Gastroesophageal sphincter (tissue), 4 donors: ENCODE results near the gene LGALS4. TPM values are rescaled to one million over a fixed set of nuclear protein-coding genes. Genes with fewer than 3 reads are reported as not detected.
A peak's percentile ranks its signal among the peaks of the same experiment; 100 is the strongest.
"Not testable (repeated sequence)": the region's sequence is repeated elsewhere in the genome, so short reads cannot be mapped to it uniquely, and the experiment has no call there.

Experiments used
- ATAC-seq: fragments of 150-250 bp; one replicate; pipeline ENCODE4 v1.9.1; 2016; ENCODE audit warnings: mild to moderate bottlenecking, moderate library complexity
- H3K27ac ChIP-seq, 4 donors: fragments of 200-600 bp; sonication (generic) in 3 of 4; 1 replicate in 3 of 4; 2 replicates in 1 of 4; pipeline ENCODE4 v1.5.1; 2016 to 2019
- H3K27me3 ChIP-seq: fragments of 200-600 bp; sonication (generic); one replicate; pipeline ENCODE4 v1.5.1; 2019
- H3K36me3 ChIP-seq, 2 donors: fragments of 200-600 bp; sonication (generic); one replicate each; pipeline ENCODE4 v1.5.1; 2019; ENCODE audit warnings: control low read depth in 1 of 2
- H3K4me1 ChIP-seq, 3 donors: fragments of 200-600 bp; sonication (generic); 1 replicate in 2 of 3; 2 replicates in 1 of 3; pipeline ENCODE4 v1.5.1; 2016 to 2019; ENCODE audit warnings: control low read depth in 2 of 3
- H3K4me3 ChIP-seq, 2 donors: fragments of 200-600 bp; sonication (generic); one replicate each; pipeline ENCODE4 v1.5.1; 2019; ENCODE audit warnings: mild to moderate bottlenecking in 1 of 2, moderate library complexity in 1 of 2
- H3K9me3 ChIP-seq, 3 donors: fragments of 200-600 bp; sonication (generic); one replicate each; pipeline ENCODE4 v1.5.1; 2017 to 2019; ENCODE audit warnings: control low read depth in 2 of 3
- CTCF ChIP-seq, 4 experiments: fragments of 200-600 bp in 2 of 4; fragments of 450-650 bp in 2 of 4; sonication (generic) in 1 of 4; IDR thresholded peaks; one replicate each; pipeline ENCODE4 v1.5.1; 2017 to 2019; ENCODE audit warnings: antibody characterized with exemption in 4 of 4, mild to moderate bottlenecking in 2 of 4, moderate library complexity in 2 of 4
- EP300 ChIP-seq: sonication (generic); formaldehyde crosslinking; IDR thresholded peaks from one replicate; pipeline ENCODE4 v1.6.1; 2017; ENCODE audit warnings: antibody characterized with exemption, mild to moderate bottlenecking
- POLR2A ChIP-seq, 2 donors: fragments of 450-650 bp; IDR thresholded peaks; one replicate each; pipeline ENCODE4 v1.6.1; 2017; ENCODE audit warnings: antibody characterized with exemption in 2 of 2, mild to moderate bottlenecking in 2 of 2, moderate library complexity in 1 of 2
- POLR2AphosphoS5 ChIP-seq: sonication (generic); formaldehyde crosslinking; IDR thresholded peaks from one replicate; pipeline ENCODE4 v1.6.1; 2017; ENCODE audit warnings: antibody characterized with exemption
- WGBS, 2 donors: methylation state at CpG; one replicate each; pipeline ENCODE4 v1.1.5; 2018; ENCODE audit warnings: low coverage in 1 of 2; 5-methylcytosine and 5-hydroxymethylcytosine counted together
- total RNA-seq, 4 donors: library from RNA; depleted of rRNA; stranded (reverse); fragments of >200 nt; gene quantifications; one replicate each; pipeline ENCODE4 v1.1.0, GENCODE V29; 2016

LGALS4 gene
- total RNA-seq, 4 donors from 2014 or later = 0.27 to 1.6 (median 1.1) TPM; not detected in 1

- ATAC-seq = no peak
Measured at GRCh38 chr19:38781058-38781457, 31.7 kb downstream of the LGALS4 start.

GRCh38 chr19:38780443-38780842 lies 32.3 kb downstream of the LGALS4 start:
- Histone ChIP-seq H3K4me1 (no peaks in the 10 kb centered on the region), H3K9me3 (no peaks in the 10 kb centered on the region), H3K27me3 (peaks cover 24% of the 10 kb centered on the region), H3K27ac (no peak overlapping the region), H3K4me3 (no peak overlapping the region), H3K36me3 (no peaks in the 10 kb centered on the region)
- no peak for ATAC-seq
- 85 to 96% methylated on average over 4 to 5 of the region's 7 CpGs for WGBS, 2 donors
- TF ChIP-seq POLR2AphosphoS5 = no peak
- TF ChIP-seq POLR2A (IDR thresholded peaks at IDR 0.05) = no peak
- TF ChIP-seq CTCF (IDR thresholded peaks at IDR 0.05) = no peak
- TF ChIP-seq EP300 = no peak

More at GRCh38 chr19:38781058-38781457, 31.7 kb downstream of the LGALS4 start:
- H3K36me3 ChIP-seq = no peaks in the 10 kb centered on the region
- no peaks in the 10 kb centered on the region for H3K9me3 ChIP-seq
- 70 to 82% methylated on average over 5 to 6 of the region's 7 CpGs for WGBS, 2 donors
- no peak for TF ChIP-seq POLR2AphosphoS5
- no peak for TF ChIP-seq EP300
- TF ChIP-seq CTCF (IDR thresholded peaks at IDR 0.05) = no peak
- TF ChIP-seq POLR2A (IDR thresholded peaks at IDR 0.05) = no peak
- no peak overlapping the region for H3K4me3 ChIP-seq
- no peak overlapping the region for H3K27ac ChIP-seq
- H3K27me3 ChIP-seq = peaks cover 24% of the 10 kb centered on the region
- no peaks in the 10 kb centered on the region for H3K4me1 ChIP-seq

- Histone ChIP-seq H3K27ac (no peak overlapping the region), H3K27me3 (peaks cover 24% of the 10 kb centered on the region), H3K4me1 (no peaks in the 10 kb centered on the region), H3K9me3 (no peaks in the 10 kb centered on the region), H3K4me3 (no peak overlapping the region), H3K36me3 (no peaks in the 10 kb centered on the region)
- no peak for ATAC-seq
- WGBS, 2 donors = 27 to 85% methylated on average over 3 to 4 of the region's 7 CpGs
- TF ChIP-seq EP300 (no peak), POLR2AphosphoS5 (no peak)
Measured at GRCh38 chr19:38778733-38779132, 34.0 kb downstream of the LGALS4 start.

- H3K4me3 ChIP-seq = no peak overlapping the region
- H3K27me3 ChIP-seq = peaks cover 7% of the 10 kb centered on the region
- H3K36me3 ChIP-seq = no peaks in the 10 kb centered on the region
- H3K9me3 ChIP-seq = no peaks in the 10 kb centered on the region
- H3K27ac ChIP-seq = no peak overlapping the region
- WGBS, 2 donors = 86% methylated on average over 5 of the region's 13 CpGs; no CpG with 5 or more reads in 1 of the 2 donors
- TF ChIP-seq CTCF (IDR thresholded peaks at IDR 0.05) = no peak
- TF ChIP-seq EP300 = no peak
- TF ChIP-seq POLR2AphosphoS5 = no peak
- TF ChIP-seq POLR2A (IDR thresholded peaks at IDR 0.05) = no peak
- peaks cover 0 to 7% (median 0%) of the 10 kb centered on the region in 3 donors for H3K4me1 ChIP-seq
- no peak for ATAC-seq
Measured at GRCh38 chr19:38774181-38774950, 38.4 kb downstream of the LGALS4 start.

- no peaks in the 10 kb centered on the region for H3K36me3 ChIP-seq
- 82 to 89% methylated on average over 2 to 4 of the region's 14 CpGs for WGBS, 2 donors
- peaks cover 0 to 7% (median 0%) of the 10 kb centered on the region in 3 donors for H3K4me1 ChIP-seq
- no peaks in the 10 kb centered on the region for H3K9me3 ChIP-seq
- peaks cover under 1% of the 10 kb centered on the region for H3K27me3 ChIP-seq
- no peak for TF ChIP-seq CTCF (IDR thresholded peaks at IDR 0.05)
- H3K4me3 ChIP-seq = no peak within 1 kb of the TSS
- H3K27ac ChIP-seq = no peak within 1 kb of the TSS
- ATAC-seq = no peak
Measured at GRCh38 chr19:38773469-38774177, 39.1 kb downstream of the LGALS4 start, which contains the start of gene LGALS7. LGALS7 (minus strand) TSS chr19:38773517; CDS start chr19:38773492, 25 bp downstream.

GRCh38 chr19:38771569-38771968 lies 41.2 kb downstream of the LGALS4 start:
- no CpG with 5 or more reads among the region's 30 CpGs for WGBS, 2 donors
- H3K9me3 ChIP-seq, H3K27me3 ChIP-seq, H3K4me3 ChIP-seq, ATAC-seq, H3K4me1 ChIP-seq, H3K27ac ChIP-seq, H3K36me3 ChIP-seq: not testable (repeated sequence)

- H3K36me3 ChIP-seq, H3K27ac ChIP-seq, H3K27me3 ChIP-seq, H3K4me1 ChIP-seq, H3K9me3 ChIP-seq: not testable (repeated sequence)
- WGBS, 2 donors = no CpG with 5 or more reads among the region's 22 CpGs
- peak overlapping the region in 1 of 2 donors; percentile 33 for H3K4me3 ChIP-seq
- ATAC-seq = peak; percentile 85
Measured at GRCh38 chr19:38770949-38771275, 41.8 kb downstream of the LGALS4 start.

- not testable (repeated sequence) for H3K27me3 ChIP-seq, H3K36me3 ChIP-seq, H3K4me1 ChIP-seq, H3K9me3 ChIP-seq
- H3K4me3 ChIP-seq = peak overlapping the region in 1 of 2 donors; percentile 35
- peak overlapping the region in 2 of 4 donors; percentile 26 to 75 for H3K27ac ChIP-seq
- peak; percentile 10 for ATAC-seq
- no CpG with 5 or more reads among the region's 58 CpGs for WGBS, 2 donors
Measured at GRCh38 chr19:38770228-38770948, 42.4 kb downstream of the LGALS4 start.
